ENCODE measurements around the gene SPPL3. TPM values are rescaled to one million over a fixed set of nuclear protein-coding genes. Genes with fewer than 3 reads are reported as not detected.

Gene SPPL3
- total RNA-seq, 1 experiment from 2014 or later = 51.1 TPM

DNA sequence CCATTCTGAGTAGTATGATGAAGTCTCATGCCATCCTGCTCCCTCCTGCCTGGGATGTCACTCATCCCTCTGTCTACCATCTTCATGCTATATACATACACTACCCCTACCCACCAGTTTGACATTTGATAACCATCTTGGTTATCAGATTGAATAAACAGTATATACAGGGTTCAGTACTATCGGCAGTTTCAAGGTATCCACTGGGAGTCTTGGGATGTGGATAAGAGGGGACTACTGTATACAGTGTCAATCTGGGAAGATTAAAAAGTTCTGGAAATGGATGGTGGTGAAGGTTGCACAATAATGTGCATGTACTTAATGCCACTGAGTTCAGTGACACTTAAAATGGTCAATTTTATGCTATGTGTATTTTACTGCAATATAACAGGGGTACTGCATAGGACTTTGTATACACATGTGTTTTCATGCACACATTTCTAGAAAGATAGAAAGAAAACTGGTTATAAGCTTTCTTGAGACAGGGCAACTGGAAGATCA, 22.1 kb downstream of the SPPL3 start:
- Histone ChIP-seq H3K4me1 (ENCODE audit: control insufficient read depth, insufficient read depth, low read length) (no peaks in the 10 kb centered on the region), H3K27me3 (ENCODE audit: control insufficient read depth, insufficient read depth, low read length) (no peaks in the 10 kb centered on the region), H3K9me3 (ENCODE audit: control insufficient read depth, insufficient read depth, low read depth, low read length) (no peaks in the 10 kb centered on the region), H3K4me3 (ENCODE audit: low read depth in 2 of 2, low read length in 2 of 2) (no peak overlapping the region), H3K36me3 (ENCODE audit: control insufficient read depth, insufficient read depth, low read length) (no peaks in the 10 kb centered on the region), H3K27ac (ENCODE audit: low read length) (no peak overlapping the region)
- ChIA-PET POLR2A (no interaction called here), CTCF (no interaction called here)
- ATAC-seq = no peak
- in situ Hi-C loops (cut with HindIII; ENCODE audit: low pct_unique_long_range_greater_than_20kb, low sequenced_read_pairs) (no loop called here), intact Hi-C loops (cut with micrococcal nuclease; ENCODE audit: unreplicated experiment) (no loop called here)
- no TSS peak for BruUV-seq (replicated peaks)
- TF ChIP-seq, protein P1, sequence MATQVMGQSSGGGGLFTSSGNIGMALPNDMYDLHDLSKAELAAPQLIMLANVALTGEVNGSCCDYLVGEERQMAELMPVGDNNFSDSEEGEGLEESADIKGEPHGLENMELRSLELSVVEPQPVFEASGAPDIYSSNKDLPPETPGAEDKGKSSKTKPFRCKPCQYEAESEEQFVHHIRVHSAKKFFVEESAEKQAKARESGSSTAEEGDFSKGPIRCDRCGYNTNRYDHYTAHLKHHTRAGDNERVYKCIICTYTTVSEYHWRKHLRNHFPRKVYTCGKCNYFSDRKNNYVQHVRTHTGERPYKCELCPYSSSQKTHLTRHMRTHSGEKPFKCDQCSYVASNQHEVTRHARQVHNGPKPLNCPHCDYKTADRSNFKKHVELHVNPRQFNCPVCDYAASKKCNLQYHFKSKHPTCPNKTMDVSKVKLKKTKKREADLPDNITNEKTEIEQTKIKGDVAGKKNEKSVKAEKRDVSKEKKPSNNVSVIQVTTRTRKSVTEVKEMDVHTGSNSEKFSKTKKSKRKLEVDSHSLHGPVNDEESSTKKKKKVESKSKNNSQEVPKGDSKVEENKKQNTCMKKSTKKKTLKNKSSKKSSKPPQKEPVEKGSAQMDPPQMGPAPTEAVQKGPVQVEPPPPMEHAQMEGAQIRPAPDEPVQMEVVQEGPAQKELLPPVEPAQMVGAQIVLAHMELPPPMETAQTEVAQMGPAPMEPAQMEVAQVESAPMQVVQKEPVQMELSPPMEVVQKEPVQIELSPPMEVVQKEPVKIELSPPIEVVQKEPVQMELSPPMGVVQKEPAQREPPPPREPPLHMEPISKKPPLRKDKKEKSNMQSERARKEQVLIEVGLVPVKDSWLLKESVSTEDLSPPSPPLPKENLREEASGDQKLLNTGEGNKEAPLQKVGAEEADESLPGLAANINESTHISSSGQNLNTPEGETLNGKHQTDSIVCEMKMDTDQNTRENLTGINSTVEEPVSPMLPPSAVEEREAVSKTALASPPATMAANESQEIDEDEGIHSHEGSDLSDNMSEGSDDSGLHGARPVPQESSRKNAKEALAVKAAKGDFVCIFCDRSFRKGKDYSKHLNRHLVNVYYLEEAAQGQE (IDR thresholded peaks at IDR 0.05; ENCODE audit: insufficient read depth in 1 of 2, low read depth in 2 of 2, low read length in 1 of 2) = no peak
- TF ChIP-seq SIN3A (IDR thresholded peaks at IDR 0.05; ENCODE audit: borderline replicate concordance, insufficient read depth, low read depth, low read length) (no peak), TCF7L2 (IDR thresholded peaks at IDR 0.05; ENCODE audit: low read depth, low read length) (no peak), POLR2AphosphoS5 (IDR thresholded peaks at IDR 0.05; ENCODE audit: low read depth, low read length) (no peak)
- TF ChIP-seq, protein P2, sequence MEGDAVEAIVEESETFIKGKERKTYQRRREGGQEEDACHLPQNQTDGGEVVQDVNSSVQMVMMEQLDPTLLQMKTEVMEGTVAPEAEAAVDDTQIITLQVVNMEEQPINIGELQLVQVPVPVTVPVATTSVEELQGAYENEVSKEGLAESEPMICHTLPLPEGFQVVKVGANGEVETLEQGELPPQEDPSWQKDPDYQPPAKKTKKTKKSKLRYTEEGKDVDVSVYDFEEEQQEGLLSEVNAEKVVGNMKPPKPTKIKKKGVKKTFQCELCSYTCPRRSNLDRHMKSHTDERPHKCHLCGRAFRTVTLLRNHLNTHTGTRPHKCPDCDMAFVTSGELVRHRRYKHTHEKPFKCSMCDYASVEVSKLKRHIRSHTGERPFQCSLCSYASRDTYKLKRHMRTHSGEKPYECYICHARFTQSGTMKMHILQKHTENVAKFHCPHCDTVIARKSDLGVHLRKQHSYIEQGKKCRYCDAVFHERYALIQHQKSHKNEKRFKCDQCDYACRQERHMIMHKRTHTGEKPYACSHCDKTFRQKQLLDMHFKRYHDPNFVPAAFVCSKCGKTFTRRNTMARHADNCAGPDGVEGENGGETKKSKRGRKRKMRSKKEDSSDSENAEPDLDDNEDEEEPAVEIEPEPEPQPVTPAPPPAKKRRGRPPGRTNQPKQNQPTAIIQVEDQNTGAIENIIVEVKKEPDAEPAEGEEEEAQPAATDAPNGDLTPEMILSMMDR (IDR thresholded peaks at IDR 0.05) = no peak
- DNase-seq (ENCODE audit: low read depth, low spot score) = no peak

DNA sequence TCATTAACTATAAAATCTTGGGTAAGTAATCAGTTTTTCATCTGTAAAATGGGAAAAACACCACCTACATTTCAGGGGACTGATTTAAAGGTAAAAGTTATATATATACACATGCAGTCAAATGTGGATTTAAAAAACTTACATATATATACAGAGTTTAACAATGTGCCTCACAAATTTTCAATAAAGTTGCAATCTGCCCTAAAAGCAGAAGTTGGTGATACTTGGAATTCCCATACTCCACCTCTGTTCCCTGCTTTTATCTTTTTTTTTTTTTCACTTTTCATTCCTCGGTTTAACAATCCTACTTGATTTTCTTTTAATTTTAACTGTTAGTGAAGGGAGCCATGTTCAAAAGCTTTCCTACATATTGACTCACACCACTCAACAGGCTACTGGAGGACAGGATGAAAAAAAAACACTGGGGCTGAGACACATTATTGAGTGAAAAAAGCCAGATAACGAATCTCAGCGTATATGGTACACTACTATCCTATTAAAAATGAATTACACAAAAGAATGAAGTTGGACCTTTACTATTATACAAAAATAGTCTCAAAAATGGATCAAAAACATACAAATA, 24.3 kb downstream of the SPPL3 start:
- intact Hi-C loops (cut with micrococcal nuclease; ENCODE audit: unreplicated experiment) = no loop called here

More for the DNA sequence above, 24.3 kb downstream of the SPPL3 start:
- in situ Hi-C loops (cut with HindIII; ENCODE audit: low pct_unique_long_range_greater_than_20kb, low sequenced_read_pairs) = no loop called here
- CTCF ChIA-PET = no interaction called here
- no peak for ATAC-seq
- Histone ChIP-seq H3K9me3 (ENCODE audit: control insufficient read depth, insufficient read depth, low read depth, low read length) (no peaks in the 10 kb centered on the region), H3K36me3 (ENCODE audit: control insufficient read depth, insufficient read depth, low read length) (no peaks in the 10 kb centered on the region), H3K27me3 (ENCODE audit: control insufficient read depth, insufficient read depth, low read length) (no peaks in the 10 kb centered on the region), H3K4me1 (ENCODE audit: control insufficient read depth, insufficient read depth, low read length) (no peaks in the 10 kb centered on the region), H3K4me3 (ENCODE audit: low read depth in 2 of 2, low read length in 2 of 2) (no peak overlapping the region), H3K27ac (ENCODE audit: low read length) (no peak overlapping the region)
- TF ChIP-seq, protein P2 (IDR thresholded peaks at IDR 0.05) = no peak
- no peak for TF ChIP-seq POLR2AphosphoS5 (IDR thresholded peaks at IDR 0.05; ENCODE audit: low read depth, low read length)
- no peak for TF ChIP-seq SIN3A (IDR thresholded peaks at IDR 0.05; ENCODE audit: borderline replicate concordance, insufficient read depth, low read depth, low read length)
- TF ChIP-seq, protein P1 (IDR thresholded peaks at IDR 0.05; ENCODE audit: insufficient read depth in 1 of 2, low read depth in 2 of 2, low read length in 1 of 2) = no peak
- no peak for TF ChIP-seq TCF7L2 (IDR thresholded peaks at IDR 0.05; ENCODE audit: low read depth, low read length)
- POLR2A ChIA-PET = no interaction called here
- no peak for DNase-seq (ENCODE audit: low read depth, low spot score)
- BruUV-seq (replicated peaks) = no TSS peak
